ENCODE measurements around the gene KASH5. TPM values are rescaled to one million over a fixed set of nuclear protein-coding genes. Genes with fewer than 3 reads are reported as not detected.

KASH5 gene
- total and polyA plus RNA-seq, 11 donors, result not detected

DNA sequence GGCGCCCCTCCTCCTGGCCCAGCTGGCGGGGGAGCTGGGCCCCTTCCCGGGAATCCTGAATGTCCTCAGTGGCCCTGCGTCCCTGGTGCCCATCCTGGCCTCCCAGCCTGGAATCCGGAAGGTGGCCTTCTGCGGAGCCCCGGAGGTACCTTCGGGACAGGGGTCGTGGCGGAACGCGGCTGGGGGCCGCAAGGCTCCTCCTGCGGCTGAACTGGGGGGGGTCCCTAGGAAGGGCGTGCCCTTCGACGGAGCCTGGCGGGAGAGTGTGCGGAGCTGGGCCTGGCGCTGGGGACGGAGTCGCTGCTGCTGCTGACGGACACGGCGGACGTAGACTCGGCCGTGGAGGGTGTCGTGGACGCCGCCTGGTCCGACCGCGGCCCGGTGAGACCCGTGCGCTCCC, 73.6 kb downstream of the KASH5 start:
- peaks cover 0 to 52% (median 22%) of the 10 kb centered on the region in 9 donors for H3K36me3 ChIP-seq
- no peaks in the 10 kb centered on the region for H3K27me3 ChIP-seq
- intact Hi-C loops (cut with DNase I), result no loop called here
- WGBS, 4 donors, result 97 to 98% (median 97%) methylated on average over 34 to 37 of the region's 37 CpGs
- no peak for ATAC-seq
- no peak overlapping the region for H3K4me3 ChIP-seq
- no peak for TF ChIP-seq POLR2A (IDR thresholded peaks at IDR 0.05)
- TF ChIP-seq, protein P1, sequence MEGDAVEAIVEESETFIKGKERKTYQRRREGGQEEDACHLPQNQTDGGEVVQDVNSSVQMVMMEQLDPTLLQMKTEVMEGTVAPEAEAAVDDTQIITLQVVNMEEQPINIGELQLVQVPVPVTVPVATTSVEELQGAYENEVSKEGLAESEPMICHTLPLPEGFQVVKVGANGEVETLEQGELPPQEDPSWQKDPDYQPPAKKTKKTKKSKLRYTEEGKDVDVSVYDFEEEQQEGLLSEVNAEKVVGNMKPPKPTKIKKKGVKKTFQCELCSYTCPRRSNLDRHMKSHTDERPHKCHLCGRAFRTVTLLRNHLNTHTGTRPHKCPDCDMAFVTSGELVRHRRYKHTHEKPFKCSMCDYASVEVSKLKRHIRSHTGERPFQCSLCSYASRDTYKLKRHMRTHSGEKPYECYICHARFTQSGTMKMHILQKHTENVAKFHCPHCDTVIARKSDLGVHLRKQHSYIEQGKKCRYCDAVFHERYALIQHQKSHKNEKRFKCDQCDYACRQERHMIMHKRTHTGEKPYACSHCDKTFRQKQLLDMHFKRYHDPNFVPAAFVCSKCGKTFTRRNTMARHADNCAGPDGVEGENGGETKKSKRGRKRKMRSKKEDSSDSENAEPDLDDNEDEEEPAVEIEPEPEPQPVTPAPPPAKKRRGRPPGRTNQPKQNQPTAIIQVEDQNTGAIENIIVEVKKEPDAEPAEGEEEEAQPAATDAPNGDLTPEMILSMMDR (IDR thresholded peaks at IDR 0.05), result no peak
- H3K9me3 ChIP-seq, result no peaks in the 10 kb centered on the region
- no peak for DNase-seq
- no peak overlapping the region for H3K27ac ChIP-seq
- H3K4me1 ChIP-seq, result peaks cover 0 to 11% (median 0%) of the 10 kb centered on the region in 12 donors

DNA sequence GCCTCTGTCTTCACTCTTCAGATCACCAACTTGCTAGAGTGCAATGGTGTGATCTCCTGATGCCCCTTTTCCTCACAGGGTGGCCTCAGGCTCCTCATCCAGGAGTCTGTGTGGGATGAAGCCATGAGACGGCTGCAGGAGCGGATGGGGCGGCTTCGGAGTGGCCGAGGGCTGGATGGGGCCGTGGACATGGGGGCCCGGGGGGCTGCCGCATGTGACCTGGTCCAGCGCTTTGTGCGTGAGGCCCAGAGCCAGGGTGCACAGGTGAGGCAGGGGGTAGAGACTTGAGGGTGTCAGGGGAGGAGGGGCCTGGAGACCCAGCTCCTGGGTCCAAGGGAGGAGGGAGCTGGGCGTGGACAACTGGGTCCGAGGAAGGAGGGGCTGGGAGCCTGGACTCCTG, 74.4 kb downstream of the KASH5 start:
- Histone ChIP-seq H3K36me3 (peaks cover 0 to 59% (median 24%) of the 10 kb centered on the region in 9 donors), H3K9me3 (no peaks in the 10 kb centered on the region), H3K4me3 (no peak overlapping the region), H3K27ac (no peak overlapping the region), H3K27me3 (no peaks in the 10 kb centered on the region), H3K4me1 (peaks cover 0 to 4% (median 0%) of the 10 kb centered on the region in 12 donors)
- WGBS, 4 donors, result 87 to 90% (median 88%) methylated on average over 12 of the region's 12 CpGs
- TF ChIP-seq POLR2A (IDR thresholded peaks at IDR 0.05), result no peak
- TF ChIP-seq, protein P1 (IDR thresholded peaks at IDR 0.05), result no peak
- DNase-seq (no peak), ATAC-seq (no peak)
- intact Hi-C loops (cut with DNase I), result no loop called here

GRCh38 chr19:49463960-49464740, 76.1 kb downstream of the KASH5 start:
- no peak overlapping the region for H3K27ac ChIP-seq
- peaks cover 0 to 59% (median 24%) of the 10 kb centered on the region in 9 donors for H3K36me3 ChIP-seq
- DNase-seq (peak in 1 of 5 donors; percentile 25), ATAC-seq (no peak)
- intact Hi-C loops (cut with DNase I), result no loop called here
- H3K9me3 ChIP-seq, result no peaks in the 10 kb centered on the region
- no peak overlapping the region for H3K4me3 ChIP-seq
- no peaks in the 10 kb centered on the region for H3K27me3 ChIP-seq
- WGBS, 4 donors, result 93 to 95% (median 94%) methylated on average over 33 to 39 of the region's 39 CpGs
- TF ChIP-seq, protein P1 (IDR thresholded peaks at IDR 0.05), result no peak
- TF ChIP-seq POLR2A (IDR thresholded peaks at IDR 0.05), result no peak
- peaks cover 0 to 11% (median 8%) of the 10 kb centered on the region in 12 donors for H3K4me1 ChIP-seq

DNA sequence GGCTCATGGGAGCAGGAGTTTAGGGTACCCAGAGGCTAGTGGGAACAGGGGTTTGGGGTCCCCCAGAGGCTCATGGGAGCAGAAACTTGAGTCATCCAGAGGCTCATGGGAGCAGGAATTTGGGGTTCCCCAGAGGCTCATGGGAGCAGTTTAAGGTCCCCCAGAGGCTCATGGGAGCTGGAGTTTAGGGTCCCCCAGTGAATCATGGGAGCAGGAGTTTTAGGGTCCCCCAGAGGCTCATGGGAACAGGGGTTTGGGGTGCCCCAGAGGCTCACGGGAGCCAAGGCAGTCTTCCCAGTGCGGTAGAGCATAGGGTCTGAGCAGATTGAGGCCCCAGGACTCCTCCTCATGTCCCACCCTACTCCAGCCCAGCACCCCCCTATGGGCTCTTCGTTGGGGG, 77.3 kb downstream of the KASH5 start:
- intact Hi-C loops (cut with DNase I), result no loop called here
- ATAC-seq, result no peak
- H3K36me3 ChIP-seq, result peaks cover 0 to 48% (median 15%) of the 10 kb centered on the region in 9 donors
- peaks cover 0 to 23% (median 15%) of the 10 kb centered on the region in 12 donors for H3K4me1 ChIP-seq
- DNase-seq, result no peak
- TF ChIP-seq POLR2A (IDR thresholded peaks at IDR 0.05), result no peak
- TF ChIP-seq, protein P1 (IDR thresholded peaks at IDR 0.05), result no peak
- WGBS, 4 donors, result 87 to 99% (median 95%) methylated on average over 3 of the region's 3 CpGs
- H3K9me3 ChIP-seq, result no peaks in the 10 kb centered on the region
- H3K27ac ChIP-seq, result no peak overlapping the region
- H3K27me3 ChIP-seq, result no peaks in the 10 kb centered on the region
- no peak overlapping the region for H3K4me3 ChIP-seq

Other genes with a start within 250 kb of the KASH5 start
- 1,000 to 10,000 TPM in 4 of 9 donors, 100 to 1,000 TPM in 5; 544 to 1,953 (median 875) TPM for gene HRC, start 232.9 kb upstream of the KASH5 start, total RNA-seq
- 100 to 1,000 TPM; 267 to 867 TPM for gene HRC, start 232.9 kb upstream of the KASH5 start, polyA plus RNA-seq
- gene TRPM4, start 230.5 kb upstream of the KASH5 start, total RNA-seq, result 10 to 100 TPM; 19.3 to 34.5 (median 25.8) TPM
- 10 to 100 TPM; 16.8 to 45.3 TPM for gene TRPM4, start 230.5 kb upstream of the KASH5 start, polyA plus RNA-seq
- 1 to 10 TPM in 1 of 9 donors, under 1 TPM in 8; 0.27 to 1.3 (median 0.40) TPM for gene SLC6A16, start 63.1 kb upstream of the KASH5 start, total RNA-seq
- under 1 TPM; 0.33 to 0.53 TPM for gene SLC6A16, start 63.1 kb upstream of the KASH5 start, polyA plus RNA-seq
- 10 to 100 TPM in 2 of 9 donors, 1 to 10 TPM in 7; 1.4 to 45.2 (median 4.2) TPM for gene CD37, start 52.8 kb upstream of the KASH5 start, total RNA-seq
- gene CD37, start 52.8 kb upstream of the KASH5 start, polyA plus RNA-seq, result 1 to 10 TPM; 3.3 to 3.9 TPM
- gene TEAD2, start 25.8 kb upstream of the KASH5 start, total RNA-seq, result 10 to 100 TPM; 31.1 to 77.2 (median 54.3) TPM
- 10 to 100 TPM; 44.9 to 52.2 TPM for gene TEAD2, start 25.8 kb upstream of the KASH5 start, polyA plus RNA-seq
- under 1 TPM in 1 of 9 donors, not detected in 8; 0.51 TPM for gene DKKL1, start 24.4 kb upstream of the KASH5 start, total RNA-seq
- under 1 TPM in 1 of 2 donors, not detected in 1; 0.24 TPM for gene DKKL1, start 24.4 kb upstream of the KASH5 start, polyA plus RNA-seq
- gene PTH2, start 35.2 kb downstream of the KASH5 start, total RNA-seq, result not detected
- gene PTH2, start 35.2 kb downstream of the KASH5 start, polyA plus RNA-seq, result not detected
- not detected for gene GFY, start 37.1 kb downstream of the KASH5 start, total RNA-seq
- under 1 TPM in 1 of 2 donors, not detected in 1; 0.12 TPM for gene GFY, start 37.1 kb downstream of the KASH5 start, polyA plus RNA-seq
- gene SLC17A7, start 53.3 kb downstream of the KASH5 start, total RNA-seq, result 1 to 10 TPM in 4 of 9 donors, under 1 TPM in 5; 0.46 to 1.6 (median 0.89) TPM
- gene SLC17A7, start 53.3 kb downstream of the KASH5 start, polyA plus RNA-seq, result 1 to 10 TPM in 1 of 2 donors, under 1 TPM in 1; 0.64 to 1.1 TPM
- 10 to 100 TPM; 16.3 to 49.9 (median 31.1) TPM for gene PIH1D1, start 63.6 kb downstream of the KASH5 start, total RNA-seq
- 10 to 100 TPM; 22.6 to 57.6 TPM for gene PIH1D1, start 63.6 kb downstream of the KASH5 start, polyA plus RNA-seq
- 10 to 100 TPM in 2 of 9 donors, 1 to 10 TPM in 7; 3.4 to 18.6 (median 8.5) TPM for gene ALDH16A1, start 65.0 kb downstream of the KASH5 start, total RNA-seq
- 10 to 100 TPM in 1 of 2 donors, 1 to 10 TPM in 1; 7.3 to 11.7 TPM for gene ALDH16A1, start 65.0 kb downstream of the KASH5 start, polyA plus RNA-seq
- 10 to 100 TPM in 1 of 9 donors, 1 to 10 TPM in 8; 1.7 to 13.4 (median 2.4) TPM for gene FLT3LG, start 86.0 kb downstream of the KASH5 start, total RNA-seq
- gene FLT3LG, start 86.0 kb downstream of the KASH5 start, polyA plus RNA-seq, result 1 to 10 TPM; 2.9 to 5.5 TPM
- gene RPL13A, start 99.4 kb downstream of the KASH5 start, total RNA-seq, result 1,000 to 10,000 TPM in 8 of 9 donors, 100 to 1,000 TPM in 1; 876 to 1,739 (median 1,261) TPM
- 1,000 to 10,000 TPM; 1,194 to 2,850 TPM for gene RPL13A, start 99.4 kb downstream of the KASH5 start, polyA plus RNA-seq
- 1,000 to 10,000 TPM in 5 of 9 donors, 100 to 1,000 TPM in 4; 778 to 1,895 (median 1,011) TPM for gene RPS11, start 108.2 kb downstream of the KASH5 start, total RNA-seq
- 1,000 to 10,000 TPM; 2,258 to 2,723 TPM for gene RPS11, start 108.2 kb downstream of the KASH5 start, polyA plus RNA-seq
- gene FCGRT, start 124.4 kb downstream of the KASH5 start, total RNA-seq, result 100 to 1,000 TPM in 2 of 9 donors, 10 to 100 TPM in 7; 57.3 to 317 (median 69.2) TPM
- 10 to 100 TPM; 46.7 to 54.6 TPM for gene FCGRT, start 124.4 kb downstream of the KASH5 start, polyA plus RNA-seq
- gene RCN3, start 139.8 kb downstream of the KASH5 start, total RNA-seq, result 10 to 100 TPM in 4 of 9 donors, 1 to 10 TPM in 5; 3.8 to 50.8 (median 9.6) TPM
- gene RCN3, start 139.8 kb downstream of the KASH5 start, polyA plus RNA-seq, result 10 to 100 TPM; 16.3 to 16.8 TPM
- gene NOSIP, start 192.3 kb downstream of the KASH5 start, total RNA-seq, result 10 to 100 TPM; 37.3 to 67.2 (median 46.3) TPM
- 10 to 100 TPM; 65.5 to 91.3 TPM for gene NOSIP, start 192.3 kb downstream of the KASH5 start, polyA plus RNA-seq
- gene PRRG2, start 193.1 kb downstream of the KASH5 start, total RNA-seq, result 1 to 10 TPM in 4 of 9 donors, under 1 TPM in 4, not detected in 1; 0.27 to 1.5 (median 0.88) TPM
- 1 to 10 TPM in 1 of 2 donors, under 1 TPM in 1; 0.53 to 3.2 TPM for gene PRRG2, start 193.1 kb downstream of the KASH5 start, polyA plus RNA-seq
- gene PRR12, start 202.9 kb downstream of the KASH5 start, total RNA-seq, result 10 to 100 TPM; 10.9 to 20.0 (median 15.5) TPM
- 10 to 100 TPM in 1 of 2 donors, 1 to 10 TPM in 1; 8.0 to 13.6 TPM for gene PRR12, start 202.9 kb downstream of the KASH5 start, polyA plus RNA-seq